DND-41 (cell line): ENCODE measurements around the gene GID8.

ENCODE experiments used
- ATAC-seq: fragments of 200-7000 bp; cut with Tn5 transposase; 3 replicates; pipeline ENCODE4 v1.9.1; 2021; ENCODE audit warnings: low read depth; ENCODE audit not compliant: insufficient read depth
- DNase-seq: peaks from one replicate; pipeline ENCODE4 v3.0.0-alpha.2; 2020
- H2AFZ ChIP-seq: 2 replicates; pipeline ENCODE4 v1.6.0; 2012; ENCODE audit warnings: low read depth, low read length
- H3K27ac ChIP-seq: 2 replicates; pipeline ENCODE4 v1.5.1; 2012; ENCODE audit warnings: low read length, inconsistent platforms
- H3K27me3 ChIP-seq: fragments of 200-600 bp; sonication (generic); 2 replicates; pipeline ENCODE4 v1.6.0; 2012; ENCODE audit warnings: low read length, mild to moderate bottlenecking, inconsistent platforms; ENCODE audit not compliant: insufficient read depth, poor library complexity
- H3K36me3 ChIP-seq: 2 replicates; pipeline ENCODE4 v1.5.1; 2012; ENCODE audit warnings: low read length, inconsistent platforms; ENCODE audit not compliant: insufficient read depth
- H3K4me1 ChIP-seq: 2 replicates; pipeline ENCODE4 v1.5.1; 2012; ENCODE audit warnings: mild to moderate bottlenecking, low read length; ENCODE audit not compliant: insufficient read depth
- H3K4me2 ChIP-seq: 2 replicates; pipeline ENCODE4 v1.6.0; 2012; ENCODE audit warnings: mild to moderate bottlenecking, moderate library complexity, low read length, inconsistent platforms; ENCODE audit not compliant: insufficient read depth
- H3K4me3 ChIP-seq, 2 experiments: fragments of 200-600 bp in 1 of 2; shearing (Covaris generic) in 1 of 2; 2 replicates each; pipeline ENCODE4 v1.5.1; 2012 to 2016; ENCODE audit warnings: inconsistent platforms in 2 of 2, low read length in 2 of 2, mild to moderate bottlenecking in 2 of 2, low read depth in 1 of 2, moderate library complexity in 1 of 2
- H3K79me2 ChIP-seq: 2 replicates; pipeline ENCODE4 v1.6.0; 2012; ENCODE audit warnings: low read length, inconsistent platforms; ENCODE audit not compliant: insufficient read depth
- H3K9ac ChIP-seq: 2 replicates; pipeline ENCODE4 v1.6.0; 2012; ENCODE audit warnings: low read depth, mild to moderate bottlenecking, inconsistent platforms, low read length, moderate library complexity
- H3K9me3 ChIP-seq: 2 replicates; pipeline ENCODE4 v1.5.1; 2012; ENCODE audit warnings: low read length, moderate library complexity, mild to moderate bottlenecking, inconsistent platforms; ENCODE audit not compliant: insufficient read depth, severe bottlenecking
- H4K20me1 ChIP-seq: 2 replicates; pipeline ENCODE4 v1.6.0; 2012; ENCODE audit warnings: low read length; ENCODE audit not compliant: insufficient read depth
- CTCF ChIP-seq: IDR thresholded peaks from 2 replicates; pipeline ENCODE4 v1.5.1; 2012; ENCODE audit warnings: borderline replicate concordance, low read length, moderate library complexity, mild to moderate bottlenecking; ENCODE audit not compliant: poor library complexity, severe bottlenecking; ENCODE audit errors: extremely low read depth
- EZH2 ChIP-seq: IDR thresholded peaks from 3 replicates; pipeline ENCODE4 v1.6.1; 2012; ENCODE audit warnings: borderline replicate concordance, low read depth, mild to moderate bottlenecking, moderate library complexity, low read length, inconsistent platforms; ENCODE audit not compliant: severe bottlenecking

Gene GID8

GRCh38 chr20:62918831-62919230, 19.1 kb upstream of the GID8 start:
- peaks cover 96% of the 10 kb centered on the region for H4K20me1 ChIP-seq
- H3K27ac ChIP-seq, result no peak overlapping the region
- H3K4me1 ChIP-seq, result peaks cover 44% of the 10 kb centered on the region

GRCh38 chr20:62920039-62920645, 17.8 kb upstream of the GID8 start:
- no peak overlapping the region for H2AFZ ChIP-seq
- peaks cover 100% of the 10 kb centered on the region for H3K79me2 ChIP-seq
- H3K9me3 ChIP-seq, result no peaks in the 10 kb centered on the region
- peaks cover 57% of the 10 kb centered on the region for H3K4me1 ChIP-seq
- TF ChIP-seq CTCF (no peak), EZH2 (no peak)
- H3K4me3 ChIP-seq, result no peak overlapping the region
- H3K9ac ChIP-seq, result no peak overlapping the region
- ATAC-seq (no peak), DNase-seq (no peak)
- H3K36me3 ChIP-seq, result peaks cover 18% of the 10 kb centered on the region
- H3K4me2 ChIP-seq, result peak overlapping the region; percentile 6; the same call in 1 of the 2 replicates
- no peaks in the 10 kb centered on the region for H3K27me3 ChIP-seq
- no peak overlapping the region for H3K27ac ChIP-seq
- H4K20me1 ChIP-seq, result peaks cover 96% of the 10 kb centered on the region

More at GRCh38 chr20:62918831-62919230, 19.1 kb upstream of the GID8 start:
- ATAC-seq (peak; percentile 63), DNase-seq (peak; percentile 62)
- Histone ChIP-seq H3K9ac (no peak overlapping the region), H3K9me3 (no peaks in the 10 kb centered on the region), H2AFZ (no peak overlapping the region), H3K4me3 (no peak overlapping the region), H3K79me2 (peaks cover 100% of the 10 kb centered on the region), H3K4me2 (no peak overlapping the region), H3K36me3 (peaks cover 21% of the 10 kb centered on the region), H3K27me3 (no peaks in the 10 kb centered on the region)
- TF ChIP-seq EZH2, result no peak
- TF ChIP-seq CTCF, result no peak

- H3K27ac ChIP-seq, result no peak overlapping the region
- H3K79me2 ChIP-seq, result peaks cover 100% of the 10 kb centered on the region
- TF ChIP-seq CTCF (peak; percentile 61), EZH2 (no peak)
- H2AFZ ChIP-seq, result no peak overlapping the region
- H3K27me3 ChIP-seq, result no peaks in the 10 kb centered on the region
- peak; percentile 57 for DNase-seq
- peaks cover 93% of the 10 kb centered on the region for H4K20me1 ChIP-seq
- peaks cover 18% of the 10 kb centered on the region for H3K36me3 ChIP-seq
- H3K4me3 ChIP-seq, result no peak overlapping the region
- ATAC-seq, result peak; percentile 48
- H3K4me1 ChIP-seq, result peaks cover 59% of the 10 kb centered on the region
- H3K9ac ChIP-seq, result no peak overlapping the region
- H3K9me3 ChIP-seq, result no peaks in the 10 kb centered on the region
- no peak overlapping the region for H3K4me2 ChIP-seq
These were observed 16.7 kb upstream of the GID8 start for GRCh38 chr20:62921119-62921687.
